Small intestine (tissue), 7 donors: ENCODE data around the gene GCNT2. TPM values are rescaled to one million over a fixed set of nuclear protein-coding genes. Genes with fewer than 3 reads are reported as not detected.
"Not testable (repeated sequence)": the region's sequence is repeated elsewhere in the genome, so short reads cannot be mapped to it uniquely, and the experiment has no call there.

ENCODE experiments used
- DNase-seq, 2 donors: peaks; one replicate each; pipeline versions ENCODE4 v3.0.0 to v3.0.0-alpha.2; 2013
- FAIRE-seq: peaks from 2 replicates; lab custom pipeline; 2012; peaks lifted over from hg19 to GRCh38; lab: Jason Lieb, UNC
- H3K27ac ChIP-seq, 3 donors: one replicate each; pipeline ENCODE4 v1.5.1; 2013; ENCODE audit warnings: low read length in 2 of 3, mild to moderate bottlenecking in 2 of 3, control low read depth in 1 of 3, inconsistent platforms in 1 of 3, low read depth in 1 of 3, moderate library complexity in 1 of 3
- H3K27me3 ChIP-seq, 3 donors: one replicate each; pipeline ENCODE4 v1.6.1; 2013; ENCODE audit warnings: low read length in 3 of 3, inconsistent platforms in 1 of 3; ENCODE audit not compliant: control insufficient read depth in 3 of 3, insufficient read depth in 3 of 3
- H3K36me3 ChIP-seq, 3 donors: one replicate each; pipeline ENCODE4 v1.6.1; 2013; ENCODE audit warnings: low read length in 3 of 3, inconsistent platforms in 1 of 3, low read depth in 1 of 3, mild to moderate bottlenecking in 1 of 3, moderate library complexity in 1 of 3; ENCODE audit not compliant: control insufficient read depth in 3 of 3, insufficient read depth in 2 of 3
- H3K4me1 ChIP-seq, 3 donors: one replicate each; pipeline ENCODE4 v1.6.1; 2013; ENCODE audit warnings: low read length in 2 of 3, inconsistent platforms in 1 of 3, low read depth in 1 of 3, mild to moderate bottlenecking in 1 of 3, moderate library complexity in 1 of 3; ENCODE audit not compliant: control insufficient read depth in 3 of 3, insufficient read depth in 2 of 3
- H3K4me3 ChIP-seq, 3 donors: one replicate each; pipeline ENCODE4 v1.5.1; 2013; ENCODE audit warnings: low read length in 3 of 3, control low read depth in 1 of 3, inconsistent platforms in 1 of 3, low read depth in 1 of 3, mild to moderate bottlenecking in 1 of 3, moderate library complexity in 1 of 3
- H3K9me3 ChIP-seq, 2 donors: one replicate each; pipeline ENCODE4 v1.6.1; 2013; ENCODE audit warnings: low read depth in 1 of 2, low read length in 1 of 2; ENCODE audit not compliant: control insufficient read depth in 2 of 2, insufficient read depth in 1 of 2
- WGBS, 3 donors: extraction: QIAGEN DNeasy Blood & Tissue Kit; methylation state at CpG; one replicate each; pipeline ENCODE4 v1.1.7; 2013; 5-methylcytosine and 5-hydroxymethylcytosine counted together
- polyA plus RNA-seq, 4 donors: library from polyadenylated mRNA; stranded (reverse) in 3 of 4; unstranded in 1 of 4; fragments of 200-250 nt in 3 of 4; fragments of 120-200 nt in 1 of 4; gene quantifications; one replicate each; pipeline versions ENCODE4 v1.2.1 to v1.2.3, GENCODE V29; 2013
- donor health status: healthy with polysubstance abuse.
- donor health status: control.
- donor health status: control.
- donor health status: Bipolar disorder and iron deficiency.
- donor health status: healthy.

Gene GCNT2
- polyA plus RNA-seq, 4 donors = 6.5 to 39.3 (median 8.4) TPM

DNA sequence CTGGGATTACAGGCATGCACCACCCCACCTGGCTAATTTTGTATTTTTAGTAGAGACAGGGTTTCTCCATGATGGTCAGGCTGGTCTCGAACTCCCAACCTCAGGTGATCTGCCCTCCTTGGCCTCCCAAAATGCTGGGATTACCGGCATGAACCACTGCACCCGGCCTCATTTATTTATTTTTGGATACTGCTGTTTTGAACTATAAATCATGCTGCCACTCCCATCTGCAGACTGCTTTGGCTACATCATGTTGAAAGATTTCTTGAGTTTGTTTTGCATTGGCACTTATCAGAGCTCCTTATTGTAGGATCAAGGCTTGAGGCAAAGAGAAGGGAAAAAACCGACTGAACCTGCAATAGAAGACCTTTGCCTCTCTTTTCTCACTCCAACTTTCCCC lies 60.3 kb downstream of the GCNT2 start:
- Histone ChIP-seq H3K36me3 (peaks cover 0 to 19% (median 0%) of the 10 kb centered on the region in 3 donors), H3K4me1 (peaks cover 0 to 27% (median 6%) of the 10 kb centered on the region in 3 donors)
- WGBS, 3 donors = 12 to 54% (median 38%) methylated on average over 4 of the region's 4 CpGs
- not testable (repeated sequence) for FAIRE-seq, H3K27ac ChIP-seq, H3K9me3 ChIP-seq, H3K27me3 ChIP-seq, H3K4me3 ChIP-seq
- peak in 1 of 2 donors; percentile 41 for DNase-seq

DNA sequence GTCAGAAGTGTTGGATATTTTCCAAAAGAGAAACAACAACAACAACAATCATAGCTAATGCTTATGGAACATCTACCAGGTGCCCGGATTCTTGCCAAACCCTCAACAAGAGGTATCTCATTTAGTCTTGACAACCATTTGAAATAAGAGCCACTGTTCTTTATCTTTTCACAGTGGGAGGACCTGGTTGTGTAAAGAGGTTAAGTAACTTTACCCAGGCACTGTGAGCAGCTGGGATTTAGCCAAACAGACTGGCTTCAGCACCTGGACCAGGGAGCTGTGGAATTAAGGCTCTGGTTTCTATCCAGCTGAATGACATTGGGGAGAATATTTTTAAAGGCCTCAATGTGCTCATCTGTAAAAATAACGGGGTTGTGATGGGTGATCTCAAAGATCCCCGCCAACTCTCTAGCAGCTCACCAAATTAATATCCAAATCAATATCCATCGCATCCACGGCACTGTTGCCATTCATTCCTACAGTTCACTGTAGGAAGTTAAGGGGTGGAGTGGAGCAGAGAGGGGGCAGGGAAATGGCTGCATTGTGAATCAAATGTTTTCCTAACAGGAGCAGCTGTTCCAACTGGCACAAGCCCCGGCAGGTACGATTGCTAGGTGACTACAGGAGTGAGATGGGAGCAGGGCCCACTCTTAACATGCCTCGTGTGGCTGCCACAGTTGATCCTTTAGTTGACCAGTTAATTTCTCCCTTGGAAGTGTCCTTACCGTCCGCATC lies 61.8 kb downstream of the GCNT2 start:
- Histone ChIP-seq H3K4me3 (no peak overlapping the region), H3K27me3 (no peaks in the 10 kb centered on the region), H3K4me1 (peaks cover 0 to 27% (median 6%) of the 10 kb centered on the region in 3 donors), H3K36me3 (peaks cover 0 to 12% (median 0%) of the 10 kb centered on the region in 3 donors), H3K9me3 (no peaks in the 10 kb centered on the region), H3K27ac (peak overlapping the region in 1 of 3 donors; percentile 50)
- 16 to 56% (median 38%) methylated on average over 10 of the region's 10 CpGs for WGBS, 3 donors
- DNase-seq (peak in 1 of 2 donors; percentile 37), FAIRE-seq (no peak)

DNA sequence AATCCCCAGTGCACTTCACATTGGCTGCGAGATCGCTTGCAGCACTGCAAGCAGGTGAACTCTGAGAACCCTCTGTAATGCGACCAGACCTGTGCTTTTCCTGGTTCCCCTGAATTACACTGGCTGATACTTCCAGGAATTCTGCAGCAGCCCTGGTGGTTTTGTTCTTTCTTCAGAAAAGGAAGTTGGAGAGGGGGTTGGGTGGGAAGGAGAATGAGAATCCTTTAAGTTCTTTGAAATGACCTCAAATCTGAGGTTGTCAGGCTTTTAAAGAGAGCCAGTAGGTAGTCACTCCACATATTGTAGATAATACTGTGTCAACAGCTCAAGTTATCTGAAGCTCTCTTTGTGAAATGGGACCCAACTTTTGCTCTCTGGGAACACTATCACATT lies 62.4 kb downstream of the GCNT2 start:
- Histone ChIP-seq H3K9me3 (no peaks in the 10 kb centered on the region), H3K4me1 (peaks cover 0 to 27% (median 6%) of the 10 kb centered on the region in 3 donors), H3K4me3 (no peak overlapping the region), H3K27me3 (no peaks in the 10 kb centered on the region), H3K36me3 (peaks cover 0 to 12% (median 0%) of the 10 kb centered on the region in 3 donors), H3K27ac (peak overlapping the region in 1 of 3 donors; percentile 50)
- 0 to 43% (median 32%) methylated on average over 3 of the region's 3 CpGs for WGBS, 3 donors
- FAIRE-seq = no peak
- DNase-seq = peak in 1 of 2 donors; percentile 45

DNA sequence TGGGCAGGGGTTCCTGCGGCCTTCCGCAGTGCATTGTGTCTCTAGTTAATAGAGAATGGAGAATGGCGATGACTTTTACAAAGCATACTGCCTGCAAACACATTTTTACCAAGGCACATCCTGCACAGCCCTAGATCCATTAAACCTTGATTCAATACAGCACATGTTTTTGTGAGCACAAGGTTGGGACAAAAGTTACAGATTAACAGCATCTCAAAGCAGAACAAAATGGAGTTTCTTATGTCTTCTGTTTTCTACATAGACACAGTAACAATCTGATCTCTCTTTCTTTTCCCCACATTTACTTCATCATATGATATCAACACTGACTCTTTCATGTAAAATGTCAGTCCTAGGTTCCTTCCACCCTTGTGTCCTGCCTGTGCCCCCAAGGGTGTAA lies 63.5 kb downstream of the GCNT2 start:
- FAIRE-seq = no peak
- no peak for DNase-seq
- WGBS, 3 donors = 94 to 98% (median 97%) methylated on average over 3 of the region's 3 CpGs
- Histone ChIP-seq H3K27me3 (no peaks in the 10 kb centered on the region), H3K9me3 (no peaks in the 10 kb centered on the region), H3K4me1 (peaks cover 2 to 32% (median 6%) of the 10 kb centered on the region in 3 donors), H3K4me3 (no peak overlapping the region), H3K36me3 (peaks cover 0 to 12% (median 0%) of the 10 kb centered on the region in 3 donors), H3K27ac (no peak overlapping the region)

DNA sequence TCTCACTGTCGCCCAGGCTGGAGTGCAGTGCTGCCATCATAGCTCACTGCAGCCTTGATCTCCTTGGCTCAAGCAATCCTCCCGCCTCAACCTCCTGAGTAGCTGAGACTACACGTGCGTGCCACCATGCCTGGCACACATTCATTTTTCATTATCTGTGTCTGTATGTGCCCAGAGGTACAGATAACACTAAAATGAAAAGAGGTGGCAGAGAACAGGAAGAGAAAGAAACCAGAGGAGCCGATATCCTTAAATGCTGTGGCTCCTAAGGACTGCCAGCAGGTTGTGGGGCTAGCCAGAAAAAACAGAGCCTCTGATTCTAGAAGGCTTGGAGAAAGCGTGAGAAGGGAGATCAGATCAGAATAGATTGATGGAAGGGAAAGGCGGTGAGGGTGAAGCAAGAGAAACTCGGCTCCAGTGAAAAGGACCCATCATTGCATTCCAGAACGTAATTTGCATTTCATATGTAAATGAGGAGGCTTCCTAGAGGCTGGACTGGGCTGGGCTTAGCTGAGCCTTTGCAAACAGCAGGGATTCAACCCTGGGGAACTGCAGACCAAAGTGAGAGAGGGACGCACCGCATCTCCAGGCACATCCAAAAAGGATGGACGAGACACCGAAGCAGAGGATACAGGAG lies 64.2 kb downstream of the GCNT2 start:
- Histone ChIP-seq H3K36me3 (peaks cover 0 to 12% (median 0%) of the 10 kb centered on the region in 3 donors), H3K4me3 (no peak overlapping the region), H3K27me3 (no peaks in the 10 kb centered on the region), H3K27ac (peak overlapping the region in 1 of 3 donors; percentile 18), H3K9me3 (no peaks in the 10 kb centered on the region), H3K4me1 (peaks cover 0 to 35% (median 2%) of the 10 kb centered on the region in 3 donors)
- FAIRE-seq = no peak
- no peak for DNase-seq
- 60 to 69% (median 63%) methylated on average over 13 of the region's 13 CpGs for WGBS, 3 donors

DNA sequence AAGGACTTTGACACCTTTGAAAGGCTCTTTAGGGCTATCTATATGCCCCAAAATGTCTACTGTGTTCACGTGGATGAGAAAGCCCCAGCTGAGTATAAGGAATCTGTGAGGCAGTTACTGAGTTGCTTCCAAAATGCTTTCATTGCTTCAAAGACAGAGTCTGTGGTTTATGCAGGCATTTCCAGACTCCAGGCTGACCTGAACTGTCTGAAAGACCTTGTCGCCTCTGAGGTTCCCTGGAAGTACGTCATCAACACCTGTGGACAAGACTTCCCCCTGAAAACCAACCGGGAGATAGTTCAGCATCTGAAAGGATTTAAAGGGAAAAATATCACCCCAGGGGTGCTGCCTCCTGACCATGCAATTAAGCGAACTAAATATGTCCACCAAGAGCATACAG lies 65.2 kb downstream of the GCNT2 start:
- H3K9me3 ChIP-seq = no peaks in the 10 kb centered on the region
- H3K4me3 ChIP-seq = no peak overlapping the region
- WGBS, 3 donors = 83 to 87% (median 85%) methylated on average over 5 of the region's 5 CpGs
- peaks cover 0 to 10% (median 0%) of the 10 kb centered on the region in 3 donors for H3K36me3 ChIP-seq
- FAIRE-seq (no peak), DNase-seq (no peak)
- H3K27me3 ChIP-seq = no peaks in the 10 kb centered on the region
- peaks cover 0 to 33% (median 2%) of the 10 kb centered on the region in 3 donors for H3K4me1 ChIP-seq
- H3K27ac ChIP-seq = no peak overlapping the region

DNA sequence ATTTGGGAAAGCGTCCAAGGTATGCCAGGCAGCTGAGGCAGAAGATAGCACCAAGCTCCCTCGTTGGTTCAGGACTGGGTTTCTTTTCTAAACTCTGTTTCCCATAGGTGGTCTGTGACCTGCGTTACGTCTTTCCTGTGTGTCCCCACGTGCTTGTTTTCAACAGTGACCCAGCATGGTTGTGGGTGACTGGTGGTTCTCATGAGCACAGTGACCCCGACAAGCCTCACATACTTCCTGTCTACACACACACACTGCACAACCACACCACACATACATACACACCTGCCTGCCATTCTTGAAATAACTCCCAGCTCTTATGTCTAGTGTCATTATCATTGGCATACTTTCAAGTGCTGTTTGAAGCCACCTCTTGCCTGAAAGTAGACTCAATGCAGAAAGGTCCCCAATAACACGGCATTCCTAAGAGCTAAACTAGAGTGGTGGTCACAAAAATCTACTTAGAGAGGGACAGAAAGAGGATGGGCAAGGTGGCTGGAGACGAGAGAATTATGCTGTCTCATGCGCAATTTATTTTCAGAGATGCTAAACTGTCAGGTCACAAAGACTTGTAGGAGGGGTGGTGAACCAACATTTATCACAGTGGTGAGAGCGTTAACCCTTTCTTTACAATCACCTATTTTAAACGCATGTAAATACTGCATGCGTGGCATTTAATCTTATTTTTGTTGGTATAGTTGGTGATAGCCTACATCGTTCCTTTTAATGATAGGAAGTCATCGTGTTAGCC lies 66.7 kb downstream of the GCNT2 start:
- H3K4me1 ChIP-seq = peaks cover 2 to 25% (median 2%) of the 10 kb centered on the region in 3 donors
- no peaks in the 10 kb centered on the region for H3K27me3 ChIP-seq
- H3K27ac ChIP-seq = no peak overlapping the region
- H3K9me3 ChIP-seq = no peaks in the 10 kb centered on the region
- no peak overlapping the region for H3K4me3 ChIP-seq
- 63 to 75% (median 67%) methylated on average over 14 of the region's 14 CpGs for WGBS, 3 donors
- no peak for FAIRE-seq
- H3K36me3 ChIP-seq = peaks cover 0 to 10% (median 0%) of the 10 kb centered on the region in 3 donors
- DNase-seq = no peak
